HG02970 (cell line): ENCODE results near the gene ATF1.

Experiments used
- ATAC-seq: cut with Tn5 transposase; IDR thresholded peaks from one replicate; pipeline ENCODE4 v1.9.1; 2021; ENCODE audit warnings: mild to moderate bottlenecking, moderate library complexity, moderate number of reproducible peaks; ENCODE audit not compliant: unreplicated experiment, low FRiP score

The ATF1 gene

GRCh38 chr12:50763639-50764285 is at the start of gene ATF1:
ATF1 (plus strand) TSS chr12:50764101; CDS start chr12:50780146, 16,045 bp downstream.
- ATAC-seq = peak; percentile 71

DNA sequence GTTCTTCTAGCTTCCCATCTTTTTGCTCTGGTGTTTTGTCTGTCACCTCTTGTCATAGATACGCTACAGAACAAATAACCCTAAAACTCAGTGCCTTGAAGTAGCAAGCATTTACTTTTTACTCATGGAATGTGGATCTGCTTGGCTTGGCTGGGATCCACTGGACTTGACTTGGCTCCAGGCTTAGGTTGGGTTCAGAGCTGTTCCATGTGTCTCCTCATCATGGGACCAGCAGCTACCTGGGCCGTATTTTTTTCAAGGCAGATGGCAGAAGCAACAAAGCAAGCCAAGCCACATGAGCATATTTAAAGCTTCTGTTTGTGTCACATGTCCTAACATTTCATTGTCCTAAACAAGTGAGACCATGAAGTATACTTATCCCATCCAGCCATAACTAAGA is 48.7 kb upstream of the ATF1 start:
- no peak for ATAC-seq

DNA sequence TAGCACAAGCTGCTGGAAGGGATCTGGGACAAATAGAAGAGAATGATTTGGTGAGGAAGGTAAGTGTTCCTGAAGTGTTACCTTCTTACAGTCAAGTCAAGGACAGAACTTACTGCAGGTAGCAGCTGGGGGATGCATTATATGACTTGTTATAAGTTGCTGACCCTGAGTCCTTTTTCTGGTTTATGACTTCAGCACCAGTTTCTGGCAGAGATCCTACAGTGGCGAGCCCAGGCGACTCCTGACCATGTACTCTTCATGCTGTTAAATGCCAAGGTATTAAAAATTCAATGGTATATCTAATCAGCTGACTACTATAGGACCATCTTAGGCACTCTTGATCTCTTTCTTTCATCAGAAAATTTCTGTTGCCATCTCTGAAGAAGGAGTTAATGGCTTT is 45.1 kb upstream of the ATF1 start:
- no peak for ATAC-seq

DNA sequence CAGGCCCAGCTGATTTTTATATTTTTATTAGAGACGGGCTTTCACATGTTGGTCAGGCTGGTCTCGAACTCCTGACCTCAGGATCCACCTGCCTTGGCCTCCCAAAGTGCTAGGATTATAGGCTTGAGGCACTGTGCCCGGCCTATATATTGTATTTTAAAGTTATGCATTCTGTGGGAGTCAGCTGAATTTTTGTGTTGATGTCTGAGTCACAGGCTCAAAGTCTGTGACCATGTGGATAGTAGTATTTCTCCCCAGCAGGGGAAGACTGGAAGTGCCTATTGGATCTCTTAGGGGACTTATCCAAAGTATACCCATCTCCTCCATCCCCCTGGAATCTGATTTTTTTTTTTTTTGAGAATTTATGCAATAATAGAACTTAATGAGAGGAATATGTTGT is 43.8 kb upstream of the ATF1 start:
- ATAC-seq = no peak

DNA sequence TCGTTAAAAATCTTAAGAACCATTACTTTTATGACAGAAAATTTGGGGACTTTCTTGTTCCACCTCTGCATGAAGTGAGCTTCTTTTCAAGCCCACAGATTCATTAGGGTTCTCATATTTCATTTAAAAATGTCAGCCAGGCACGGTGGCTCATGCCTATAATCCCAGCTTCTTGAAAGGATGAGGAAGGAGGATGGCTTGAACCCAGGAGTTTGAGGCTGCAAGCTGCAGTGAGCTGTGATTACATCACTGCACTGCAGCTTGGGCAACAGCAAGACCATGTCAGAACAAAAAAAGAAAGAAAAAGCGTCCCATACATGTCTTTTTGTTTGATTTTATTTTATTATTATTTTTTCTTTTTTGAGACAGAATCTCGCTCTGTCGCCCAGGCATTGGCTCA is 43.4 kb upstream of the ATF1 start:
- ATAC-seq = no peak

GRCh38 chr12:50723865-50724264 is 40.0 kb upstream of the ATF1 start:
- no peak for ATAC-seq

DNA sequence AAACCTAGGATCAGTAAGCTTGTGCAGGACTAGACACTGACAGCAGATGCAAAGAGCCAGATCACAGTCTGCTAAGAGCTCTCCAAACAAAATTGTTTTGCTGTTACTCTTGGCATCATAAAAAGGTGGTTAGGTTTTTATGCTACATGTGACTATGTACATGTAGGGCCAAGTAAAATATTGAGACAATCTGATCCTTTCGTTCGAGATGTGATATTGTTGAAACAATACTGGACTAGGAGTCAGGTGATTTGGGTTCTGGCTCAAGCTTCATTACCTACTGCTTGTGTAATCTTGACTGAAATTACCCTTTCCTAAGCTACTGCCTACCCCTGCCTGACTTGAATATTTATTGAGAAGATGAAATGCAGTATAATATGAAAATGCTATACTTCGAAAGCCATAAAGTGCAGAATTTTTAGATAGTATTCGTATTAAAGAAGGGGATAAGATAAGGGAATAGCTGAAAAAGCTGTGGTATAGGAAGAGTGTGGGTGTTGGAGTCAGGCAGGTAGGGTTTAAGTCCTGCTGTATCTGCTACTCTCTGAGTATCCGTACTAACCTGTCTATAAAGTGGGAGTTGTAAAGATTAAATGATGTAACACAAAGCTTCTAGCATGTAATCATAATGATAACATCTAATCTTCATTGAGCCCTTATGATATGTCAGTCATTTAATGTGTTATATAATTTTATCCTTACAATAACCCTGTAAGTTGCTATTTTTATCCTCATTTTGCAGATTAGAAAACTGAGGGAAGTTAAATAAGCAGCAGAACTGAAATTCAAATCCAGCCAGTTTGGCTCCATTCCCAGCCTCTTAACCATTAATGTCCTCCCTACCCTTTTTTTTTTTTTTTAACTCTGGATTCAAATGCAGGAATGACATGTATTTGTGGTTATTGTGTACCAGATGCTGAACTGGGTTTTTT is 38.6 kb upstream of the ATF1 start:
- ATAC-seq = no peak

GRCh38 chr12:50727466-50727865 is 36.4 kb upstream of the ATF1 start:
- no peak for ATAC-seq

DNA sequence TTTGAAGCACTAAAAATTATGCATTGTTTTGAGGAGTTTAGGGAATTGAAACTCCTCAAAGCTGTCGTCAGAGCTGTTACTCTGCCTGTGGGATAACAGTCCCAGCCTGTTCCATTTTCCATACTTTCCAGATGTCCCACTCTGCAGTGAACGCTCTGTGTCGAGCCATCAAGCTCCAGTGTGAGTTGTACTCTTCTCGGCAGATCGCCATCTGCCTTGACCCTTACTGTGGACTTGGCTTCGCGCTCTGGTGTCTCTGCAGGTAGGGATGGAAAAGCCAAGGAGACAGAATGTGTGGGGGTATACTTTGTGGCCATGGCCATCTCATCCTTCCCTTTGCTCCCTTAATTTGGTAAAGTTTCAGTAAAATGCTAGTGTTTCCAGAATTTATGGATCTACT is 35.5 kb upstream of the ATF1 start:
- ATAC-seq = no peak

GRCh38 chr12:50728841-50729240 is 35.1 kb upstream of the ATF1 start:
- no peak for ATAC-seq

DNA sequence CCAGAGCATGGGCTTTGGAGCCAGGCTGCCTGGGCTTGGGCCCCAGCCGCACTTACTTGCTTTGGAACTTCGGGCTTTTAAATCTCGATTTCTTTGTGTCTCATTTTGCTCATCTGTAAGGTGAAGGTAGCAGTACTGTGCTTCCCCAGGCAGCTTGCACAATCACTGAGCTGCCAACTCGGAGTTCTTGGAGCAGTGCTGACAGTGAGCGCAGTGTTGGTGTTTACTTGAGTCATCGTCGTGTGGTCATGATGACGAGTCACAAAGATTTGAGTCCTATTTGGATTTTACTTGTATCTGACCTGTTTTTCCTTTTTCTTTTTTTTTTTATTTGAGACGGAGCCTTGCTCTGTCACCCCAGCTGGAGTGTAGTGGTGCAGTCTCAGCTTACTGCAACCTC is 31.3 kb upstream of the ATF1 start:
- no peak for ATAC-seq

GRCh38 chr12:50733706-50734105 is 30.2 kb upstream of the ATF1 start:
- ATAC-seq = no peak

GRCh38 chr12:50734409-50735263 is 29.3 kb upstream of the ATF1 start:
- no peak for ATAC-seq

GRCh38 chr12:50739611-50740010 is 24.3 kb upstream of the ATF1 start:
- ATAC-seq = no peak

GRCh38 chr12:50740307-50740706 is 23.6 kb upstream of the ATF1 start:
- no peak for ATAC-seq

DNA sequence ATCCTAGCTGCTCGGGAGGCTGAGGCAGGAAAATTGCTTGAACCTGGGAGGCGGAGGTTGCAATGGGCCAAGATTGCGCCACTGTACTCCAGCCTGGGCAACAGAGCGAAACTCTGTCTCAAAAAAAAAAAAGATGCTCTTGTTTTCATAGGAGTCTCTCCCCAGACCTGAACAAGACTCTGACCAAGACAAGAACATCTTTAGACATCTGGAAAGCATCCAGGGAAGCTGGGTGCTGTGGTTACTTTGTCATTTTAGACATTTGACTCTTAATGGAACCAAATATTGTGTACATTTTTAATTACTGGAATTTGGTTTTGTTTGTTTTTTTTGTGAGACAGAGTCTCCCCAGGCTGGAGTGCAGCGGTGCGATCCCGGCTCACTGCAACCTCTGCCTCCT is 21.1 kb upstream of the ATF1 start:
- ATAC-seq = no peak

- ATAC-seq = no peak
These were observed 18.0 kb upstream of the ATF1 start for GRCh38 chr12:50745861-50746260.

DNA sequence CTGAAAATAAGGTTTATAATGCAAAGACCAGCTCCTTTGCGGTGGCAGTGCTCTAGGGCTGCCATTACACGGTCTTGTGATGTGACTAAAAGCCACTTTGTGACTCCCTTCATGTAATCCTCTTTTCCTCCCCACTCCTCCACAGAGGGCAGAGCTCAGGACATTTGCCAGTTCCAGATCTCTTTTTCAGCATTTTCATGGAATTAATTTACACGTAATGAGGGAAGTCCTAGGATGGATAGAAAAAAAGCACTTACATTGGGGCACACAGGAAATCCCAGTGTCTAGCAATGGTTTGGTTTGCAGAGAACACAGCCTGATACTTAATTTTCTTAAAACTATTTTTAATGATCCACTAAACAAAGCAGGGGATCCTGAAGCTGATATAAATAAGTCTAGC is 17.5 kb upstream of the ATF1 start:
- no peak for ATAC-seq

GRCh38 chr12:50747817-50748216 is 16.1 kb upstream of the ATF1 start:
- no peak for ATAC-seq

GRCh38 chr12:50749459-50749882 is 14.4 kb upstream of the ATF1 start:
- ATAC-seq = no peak

GRCh38 chr12:50750366-50750765 is 13.5 kb upstream of the ATF1 start:
- ATAC-seq = no peak
